IMR-90 (cell line): ENCODE results near the gene ALG6. TPM values are rescaled to one million over a fixed set of nuclear protein-coding genes. Genes with fewer than 3 reads are reported as not detected.

ENCODE experiments used
- ATAC-seq: fragments of 200-7000 bp; cut with Tn5 transposase; 2 replicates; pipeline ENCODE4 v1.9.1; 2020; ENCODE audit warnings: low read depth, mild to moderate bottlenecking, moderate library complexity
- BruUV-seq: library from RNA; stranded (reverse); fragments of 400-500 nt; replicated peaks from 2 replicates; lab custom pipeline; 2021; lab: Mats Ljungman, UMichigan
- CTCF ChIA-PET: fragments of 300-600 bp; formaldehyde crosslinking; extraction: SDS; loops from one replicate; lab custom pipeline; 2021; ENCODE audit warnings: antibody characterized with exemption; lab: Yijun Ruan, JAX
- POLR2A ChIA-PET: fragments of 300-600 bp; sonication (Branson Sonifier 250); formaldehyde crosslinking; loops from one replicate; lab custom pipeline; 2022; ENCODE audit warnings: antibody characterized with exemption; ENCODE audit not compliant: unreplicated experiment; lab: Charles Lee
- DNase-seq: peaks from one replicate; pipeline ENCODE4 v3.0.0; 2013
- H2AFZ ChIP-seq: replicated peaks from 2 replicates; pipeline ENCODE3; 2013; ENCODE audit warnings: low read length, mild to moderate bottlenecking; ENCODE audit not compliant: poor library complexity
- H2AK5ac ChIP-seq: 2 replicates; pipeline ENCODE4 v1.6.1; 2013; ENCODE audit warnings: low read depth, low read length, inconsistent platforms
- H2AK9ac ChIP-seq: replicated peaks from 2 replicates; pipeline ENCODE3; 2013; ENCODE audit warnings: mild to moderate bottlenecking, low read depth, low read length, moderate library complexity; ENCODE audit not compliant: poor library complexity
- H2BK120ac ChIP-seq: 2 replicates; pipeline ENCODE4 v1.6.1; 2013; ENCODE audit warnings: low read depth, low read length, inconsistent platforms
- H2BK15ac ChIP-seq: 3 replicates; pipeline ENCODE4 v1.6.1; 2013; ENCODE audit warnings: low read depth, low read length, inconsistent platforms
- H2BK20ac ChIP-seq: 2 replicates; pipeline ENCODE4 v1.6.1; 2013; ENCODE audit warnings: low read depth, mild to moderate bottlenecking, inconsistent platforms, low read length, moderate library complexity
- H2BK5ac ChIP-seq: 2 replicates; pipeline ENCODE4 v1.6.1; 2013; ENCODE audit warnings: mild to moderate bottlenecking, low read depth, low read length, inconsistent platforms; ENCODE audit not compliant: poor library complexity, severe bottlenecking
- H3K14ac ChIP-seq: replicated peaks from 2 replicates; pipeline ENCODE4 v1.6.1; 2013; ENCODE audit warnings: low read depth, low read length, inconsistent platforms
- H3K18ac ChIP-seq: 2 replicates; pipeline ENCODE4 v1.6.1; 2013; ENCODE audit warnings: low read depth, low read length, control low read depth
- H3K23ac ChIP-seq: 2 replicates; pipeline ENCODE4 v1.6.1; 2013; ENCODE audit warnings: low read depth, low read length, inconsistent platforms
- H3K27ac ChIP-seq: 2 replicates; pipeline ENCODE4 v1.5.1; 2013; ENCODE audit warnings: mild to moderate bottlenecking, control low read depth, low read length; ENCODE audit not compliant: insufficient read depth
- H3K27me3 ChIP-seq: 2 replicates; pipeline ENCODE4 v1.6.1; 2013; ENCODE audit warnings: low read length; ENCODE audit not compliant: control insufficient read depth, insufficient read depth
- H3K36me3 ChIP-seq: 2 replicates; pipeline ENCODE4 v1.6.1; 2013; ENCODE audit warnings: low read length, mixed read lengths; ENCODE audit not compliant: control insufficient read depth, insufficient read depth
- H3K4ac ChIP-seq: 2 replicates; pipeline ENCODE4 v1.6.1; 2013; ENCODE audit warnings: low read depth, low read length, inconsistent platforms
- H3K4me1 ChIP-seq: 2 replicates; pipeline ENCODE4 v1.6.1; 2013; ENCODE audit warnings: low read length, mixed read lengths; ENCODE audit not compliant: control insufficient read depth, insufficient read depth
- H3K4me2 ChIP-seq: 2 replicates; pipeline ENCODE4 v1.6.1; 2013; ENCODE audit warnings: low read depth, mild to moderate bottlenecking, control low read depth, low read length, moderate library complexity
- H3K4me3 ChIP-seq: 2 replicates; pipeline ENCODE4 v1.5.1; 2013; ENCODE audit warnings: low read depth, mild to moderate bottlenecking, control low read depth, low read length, moderate library complexity; ENCODE audit not compliant: insufficient read depth
- H3K56ac ChIP-seq: 2 replicates; pipeline ENCODE4 v1.6.1; 2013; ENCODE audit warnings: low read length, inconsistent platforms; ENCODE audit not compliant: insufficient read depth; ENCODE audit errors: extremely low read depth
- H3K79me1 ChIP-seq, 2 experiments: 2 replicates each; pipeline ENCODE4 v1.6.1; 2013; ENCODE audit warnings: low read length in 2 of 2, inconsistent platforms in 1 of 2, low read depth in 1 of 2
- H3K9ac ChIP-seq: 2 replicates; pipeline ENCODE4 v1.6.1; 2013; ENCODE audit warnings: low read depth, low read length, control low read depth
- H3K9me1 ChIP-seq: 2 replicates; pipeline ENCODE4 v1.6.1; 2013; ENCODE audit warnings: low read length, inconsistent platforms; ENCODE audit not compliant: insufficient read depth
- H3K9me3 ChIP-seq: 2 replicates; pipeline ENCODE4 v1.6.1; 2013; ENCODE audit warnings: low read length; ENCODE audit not compliant: control insufficient read depth, insufficient read depth
- H4K20me1 ChIP-seq: 2 replicates; pipeline ENCODE4 v1.6.1; 2013; ENCODE audit warnings: low read length, inconsistent platforms; ENCODE audit not compliant: insufficient read depth
- H4K5ac ChIP-seq: 2 replicates; pipeline ENCODE4 v1.6.1; 2013; ENCODE audit warnings: mild to moderate bottlenecking, low read depth, low read length, control low read depth
- H4K8ac ChIP-seq, 2 experiments: 2 replicates each; pipeline ENCODE4 v1.6.1; 2013; ENCODE audit warnings: low read depth in 2 of 2, low read length in 2 of 2, control low read depth in 1 of 2, inconsistent platforms in 1 of 2
- H4K91ac ChIP-seq: 2 replicates; pipeline ENCODE4 v1.6.1; 2013; ENCODE audit warnings: low read depth, low read length, inconsistent platforms; ENCODE audit not compliant: insufficient read depth
- CHD1 ChIP-seq: IDR thresholded peaks from 2 replicates; pipeline ENCODE4 v1.6.1; 2012; ENCODE audit warnings: low read depth, low read length, improper control_type of control experiment
- CTCF ChIP-seq: conservative IDR thresholded peaks from 2 replicates; pipeline ENCODE4 v1.5.1; 2012; ENCODE audit warnings: mild to moderate bottlenecking, low read depth, low read length, improper control_type of control experiment
- ELK1 ChIP-seq: fragments of 150-350 bp; IDR thresholded peaks from 2 replicates; pipeline ENCODE4 v1.6.1; 2016; ENCODE audit warnings: low read depth, mild to moderate bottlenecking, low read length, moderate library complexity, borderline replicate concordance
- FOS ChIP-seq: fragments of 150-350 bp; IDR thresholded peaks from 2 replicates; pipeline ENCODE4 v1.6.1; 2016; ENCODE audit warnings: low read depth, low read length
- MAZ ChIP-seq: IDR thresholded peaks from 2 replicates; pipeline ENCODE4 v1.6.1; 2012; ENCODE audit warnings: low read depth, mild to moderate bottlenecking, low read length, improper control_type of control experiment, moderate library complexity, borderline replicate concordance
- NFE2L2 ChIP-seq: fragments of 150-350 bp; IDR thresholded peaks from 2 replicates; pipeline ENCODE4 v1.6.1; 2016; ENCODE audit warnings: low read depth, mild to moderate bottlenecking, low read length
- POLR2A ChIP-seq: IDR thresholded peaks from 2 replicates; pipeline ENCODE4 v1.6.1; 2012; ENCODE audit warnings: mild to moderate bottlenecking, low read depth, low read length
- RFX5 ChIP-seq: IDR thresholded peaks from 2 replicates; pipeline ENCODE4 v1.8.0; 2012; ENCODE audit warnings: low read depth, mild to moderate bottlenecking, low read length, moderate library complexity
- WGBS, 2 experiments: methylation state at CpG; one replicate each; pipeline versions ENCODE4 v1.1.5 to v1.1.7; 2013; ENCODE audit warnings: missing lambda C conversion rate in 2 of 2; ENCODE audit not compliant: insufficient read length in 1 of 2; ENCODE audit errors: extremely low coverage in 2 of 2; 5-methylcytosine and 5-hydroxymethylcytosine counted together
- dilution Hi-C: fragments of 300-500 bp; cut with HindIII; formaldehyde crosslinking; loops from one replicate; pipeline ENCODE4 v1.14.3; 2018; ENCODE audit warnings: low sequenced_read_pairs; ENCODE audit not compliant: unreplicated experiment
- in situ Hi-C: fragments of 300-500 bp; cut with MboI; formaldehyde crosslinking; loops from 3 replicates; pipeline ENCODE4 v1.14.3; 2019; ENCODE audit warnings: low sequenced_read_pairs, inconsistent platforms, mixed read lengths
- intact Hi-C: fragments of 100-400 bp; cut with micrococcal nuclease; formaldehyde crosslinking; loops from 2 replicates; pipeline ENCODE4 v1.10.0; 2022
- polyA plus RNA-seq, 3 experiments: library from polyadenylated mRNA; depleted of rRNA; stranded (reverse); fragments of >200 nt; gene quantifications; 2 replicates each; pipeline ENCODE4 v1.2.3, GENCODE V29; 2012; ENCODE audit warnings: low replicate concordance in 1 of 3
- total RNA-seq: library from RNA; depleted of rRNA; stranded (reverse); fragments of >200 nt; gene quantifications from 2 replicates; pipeline ENCODE4 v1.2.3, GENCODE V29; 2012

The ALG6 gene
- total and polyA plus RNA-seq, 2 of the 4 experiments (the other 2 are of a cell fraction) = 4.8 to 6.5 TPM

- no peak overlapping the region for H2AK5ac ChIP-seq
- H3K23ac ChIP-seq = 0 out of 2 replicates have a peak overlapping the region, but pooled peaks have one; percentile 50
- intact Hi-C loops = no loop called here
- 7% methylated on average over 5 of the region's 28 CpGs; no CpG with 5 or more reads in 1 of the 2 experiments for WGBS, 2 experiments
- no peaks in the 10 kb centered on the region for H3K36me3 ChIP-seq
- ATAC-seq = no peak
- H2BK15ac ChIP-seq = no peak overlapping the region
- BruUV-seq = no TSS peak
- H3K4ac ChIP-seq = no peak overlapping the region
- H2AK9ac ChIP-seq = no peak overlapping the region
- no peak overlapping the region for H3K4me3 ChIP-seq
- H3K14ac ChIP-seq = no peak overlapping the region
- no peak overlapping the region for H2BK20ac ChIP-seq
- no peak overlapping the region for H3K18ac ChIP-seq
- no peak overlapping the region for H3K4me2 ChIP-seq
- H3K27ac ChIP-seq = no peak overlapping the region
- TF ChIP-seq CHD1 = no peak
- TF ChIP-seq MAZ = no peak
- no peak for TF ChIP-seq POLR2A
- TF ChIP-seq CTCF = no peak
- TF ChIP-seq FOS = no peak
- no peak for TF ChIP-seq ELK1
- TF ChIP-seq NFE2L2 = no peak
- no peak for TF ChIP-seq RFX5
- ChIA-PET CTCF (no interaction called here), POLR2A (no interaction called here)
- no peak overlapping the region for H2BK5ac ChIP-seq
- H2AFZ ChIP-seq = no peak overlapping the region
- no peaks in the 10 kb centered on the region for H3K79me1 ChIP-seq
- H4K5ac ChIP-seq = no peak overlapping the region
- H3K9me1 ChIP-seq = no peaks in the 10 kb centered on the region
- dilution Hi-C loops = no loop called here
- H4K8ac ChIP-seq = no peak overlapping the region
- 0 out of 2 replicates have a peak, but pooled peaks cover 5% of the 10 kb centered on the region for H4K20me1 ChIP-seq
- DNase-seq = no peak
- no peak overlapping the region for H3K56ac ChIP-seq
- no peak overlapping the region for H4K91ac ChIP-seq
- no peak overlapping the region for H2BK120ac ChIP-seq
- peaks cover 80% of the 10 kb centered on the region for H3K27me3 ChIP-seq
- H3K9ac ChIP-seq = no peak overlapping the region
- H3K9me3 ChIP-seq = peaks cover 31% of the 10 kb centered on the region
- in situ Hi-C loops = loop anchor here (25.0 kb wide), 1 partner anchor 944 kb away; no protein-coding TSS in a partner anchor
- no peaks in the 10 kb centered on the region for H3K4me1 ChIP-seq
Measured at GRCh38 chr1:63318201-63318979, 49.0 kb upstream of the ALG6 start.
